ENCODE measurements around the gene PCDHB5.

- TF ChIP-seq CTCF (IDR thresholded peaks at IDR 0.05) (no peak), JUN (CRISPR knock-in tag; IDR thresholded peaks at IDR 0.05) (no peak), MAX (CRISPR knock-in tag; IDR thresholded peaks at IDR 0.05) (no peak), PREB (CRISPR knock-in tag; IDR thresholded peaks at IDR 0.05; ENCODE audit: borderline replicate concordance) (no peak), NR3C1 (CRISPR knock-in tag; conservative IDR thresholded peaks at IDR 0.05; ENCODE audit: low read depth) (no peak), ZNF396 (CRISPR knock-in tag; IDR thresholded peaks at IDR 0.05; ENCODE audit: borderline replicate concordance) (no peak), ZNF121 (CRISPR knock-in tag; IDR thresholded peaks at IDR 0.05) (no peak), ZSCAN18 (CRISPR knock-in tag; IDR thresholded peaks at IDR 0.05) (no peak), NFE2L1 (CRISPR knock-in tag; IDR thresholded peaks at IDR 0.05) (no peak), ZNF232 (CRISPR knock-in tag; IDR thresholded peaks at IDR 0.05) (no peak)
Measured at GRCh38 chr5:141101059-141101458, 33.9 kb upstream of the PCDHB5 start.
